ENCODE results near the gene XYLT1.

GRCh38 chr16:17470908-17471718 lies at the start of gene XYLT1:
- TF ChIP-seq ZFP3 (CRISPR knock-in tag; IDR thresholded peaks at IDR 0.05) = no peak
- no peak for TF ChIP-seq ESRRG (CRISPR knock-in tag; IDR thresholded peaks at IDR 0.05)
- no peak for TF ChIP-seq ARNTL (CRISPR knock-in tag; IDR thresholded peaks at IDR 0.05; ENCODE audit: borderline replicate concordance, low read depth)
- TF ChIP-seq ZNF70 (CRISPR knock-in tag; IDR thresholded peaks at IDR 0.05) = no peak
- no peak for TF ChIP-seq ZNF8 (CRISPR knock-in tag; IDR thresholded peaks at IDR 0.05)
- no peak for TF ChIP-seq PATZ1 (CRISPR knock-in tag; IDR thresholded peaks at IDR 0.05; ENCODE audit: borderline replicate concordance)
- no peak for TF ChIP-seq GLIS3 (CRISPR knock-in tag; IDR thresholded peaks at IDR 0.05)
- TF ChIP-seq RARB (CRISPR knock-in tag; IDR thresholded peaks at IDR 0.05) = no peak
- no peak for TF ChIP-seq ISL1 (CRISPR knock-in tag; IDR thresholded peaks at IDR 0.05)
- TF ChIP-seq CREB5 (CRISPR knock-in tag; IDR thresholded peaks at IDR 0.05; ENCODE audit: low read depth) = no peak
- no peak for TF ChIP-seq CSRNP3 (CRISPR knock-in tag; IDR thresholded peaks at IDR 0.05)
